HepG2 (cell line): ENCODE data around the gene AIP. TPM values are rescaled to one million over a fixed set of nuclear protein-coding genes. Genes with fewer than 3 reads are reported as not detected.

Experiments used
- FOXA1 ChIP-seq, 2 experiments: fragments of 450-650 bp in 1 of 2; sonication (generic) in 1 of 2; formaldehyde crosslinking in 1 of 2; IDR thresholded peaks; 2 replicates each; pipeline versions ENCODE4 v1.4.0 to v1.6.1; 2016 to 2020; ENCODE audit warnings: missing genetic modification reagents in 1 of 2
- GLMP ChIP-seq: sonication (generic); formaldehyde crosslinking; IDR thresholded peaks from 2 replicates; pipeline ENCODE4 v1.9.0; 2021; ENCODE audit warnings: missing genetic modification reagents, mild to moderate bottlenecking, borderline replicate concordance
- HOXA9 ChIP-seq: sonication (generic); formaldehyde crosslinking; IDR thresholded peaks from 2 replicates; pipeline ENCODE4 v1.8.1; 2022; ENCODE audit warnings: missing genetic modification reagents, mild to moderate bottlenecking, moderate library complexity, borderline replicate concordance
- RXRB ChIP-seq: IDR thresholded peaks from 2 replicates; pipeline ENCODE4 v1.6.1; 2016; ENCODE audit warnings: borderline replicate concordance, missing genetic modification reagents, missing compliant biosample characterization
- ZNF3 ChIP-seq: IDR thresholded peaks from 2 replicates; pipeline ENCODE4 v1.7.0; 2017; ENCODE audit warnings: inconsistent platforms
- ZNF775 ChIP-seq: sonication (generic); formaldehyde crosslinking; IDR thresholded peaks from 2 replicates; pipeline ENCODE4 v1.4.0; 2020; ENCODE audit warnings: missing genetic modification reagents, mild to moderate bottlenecking, moderate library complexity, borderline replicate concordance
- polyA plus RNA-seq, 8 experiments: library from polyadenylated mRNA; depleted of rRNA in 3 of 8; stranded (reverse) in 7 of 8; unstranded in 1 of 8; fragments of >200 nt; fragmentation: Illumina TruSeq in 4 of 8; extraction: Trizol in 4 of 8; gene quantifications; 2 replicates each; pipeline versions ENCODE4 v1.2.1 to v1.2.3, GENCODE V29; 2011 to 2016; ENCODE audit warnings: low read depth in 4 of 8, missing spikeins in 1 of 8, mixed read lengths in 1 of 8; ENCODE audit not compliant: insufficient read depth in 1 of 8
- total RNA-seq, 5 experiments: library from RNA; depleted of rRNA; stranded (reverse); fragments of >200 nt; fragmentation: Illumina TruSeq; extraction: Trizol; gene quantifications; 2 replicates each; pipeline ENCODE4 v1.2.3, GENCODE V29; 2016; ENCODE audit warnings: low read depth in 1 of 5
- TF ChIP-seq, protein P1 (sequence below): sonication (generic); formaldehyde crosslinking; IDR thresholded peaks from 2 replicates; pipeline ENCODE4 v1.9.0; 2021; ENCODE audit warnings: missing genetic modification reagents, borderline replicate concordance
- TF ChIP-seq, protein P2 (sequence below): sonication (generic); formaldehyde crosslinking; IDR thresholded peaks from 2 replicates; pipeline ENCODE4 v1.5.0; 2020; ENCODE audit warnings: mild to moderate bottlenecking, missing genetic modification reagents, borderline replicate concordance
- TF ChIP-seq, protein P3 (sequence below): sonication (generic); formaldehyde crosslinking; IDR thresholded peaks from one replicate; pipeline ENCODE4 v1.5.1; 2020; ENCODE audit warnings: mild to moderate bottlenecking, missing genetic modification reagents; ENCODE audit errors: not compliant biosample characterization
- TF ChIP-seq, protein P4 (sequence below), 2 experiments: sonication (generic) in 1 of 2; formaldehyde crosslinking in 1 of 2; IDR thresholded peaks; 2 replicates each; pipeline versions ENCODE4 v1.5.1 to v1.6.1; 2011 to 2020; ENCODE audit warnings: borderline replicate concordance in 1 of 2, low read depth in 1 of 2, low read length in 1 of 2, mild to moderate bottlenecking in 1 of 2, missing genetic modification reagents in 1 of 2, moderate library complexity in 1 of 2

Gene AIP
- total and polyA plus RNA-seq, 2 of the 13 experiments (the other 11 are each of a cell fraction or from before 2014, with no cell fraction given) = 51.8 to 110 TPM

- TF ChIP-seq, protein P1, sequence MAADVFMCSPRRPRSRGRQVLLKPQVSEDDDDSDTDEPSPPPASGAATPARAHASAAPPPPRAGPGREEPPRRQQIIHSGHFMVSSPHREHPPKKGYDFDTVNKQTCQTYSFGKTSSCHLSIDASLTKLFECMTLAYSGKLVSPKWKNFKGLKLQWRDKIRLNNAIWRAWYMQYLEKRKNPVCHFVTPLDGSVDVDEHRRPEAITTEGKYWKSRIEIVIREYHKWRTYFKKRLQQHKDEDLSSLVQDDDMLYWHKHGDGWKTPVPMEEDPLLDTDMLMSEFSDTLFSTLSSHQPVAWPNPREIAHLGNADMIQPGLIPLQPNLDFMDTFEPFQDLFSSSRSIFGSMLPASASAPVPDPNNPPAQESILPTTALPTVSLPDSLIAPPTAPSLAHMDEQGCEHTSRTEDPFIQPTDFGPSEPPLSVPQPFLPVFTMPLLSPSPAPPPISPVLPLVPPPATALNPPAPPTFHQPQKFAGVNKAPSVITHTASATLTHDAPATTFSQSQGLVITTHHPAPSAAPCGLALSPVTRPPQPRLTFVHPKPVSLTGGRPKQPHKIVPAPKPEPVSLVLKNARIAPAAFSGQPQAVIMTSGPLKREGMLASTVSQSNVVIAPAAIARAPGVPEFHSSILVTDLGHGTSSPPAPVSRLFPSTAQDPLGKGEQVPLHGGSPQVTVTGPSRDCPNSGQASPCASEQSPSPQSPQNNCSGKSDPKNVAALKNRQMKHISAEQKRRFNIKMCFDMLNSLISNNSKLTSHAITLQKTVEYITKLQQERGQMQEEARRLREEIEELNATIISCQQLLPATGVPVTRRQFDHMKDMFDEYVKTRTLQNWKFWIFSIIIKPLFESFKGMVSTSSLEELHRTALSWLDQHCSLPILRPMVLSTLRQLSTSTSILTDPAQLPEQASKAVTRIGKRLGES (CRISPR knock-in tag) = no peak
- TF ChIP-seq, protein P2, sequence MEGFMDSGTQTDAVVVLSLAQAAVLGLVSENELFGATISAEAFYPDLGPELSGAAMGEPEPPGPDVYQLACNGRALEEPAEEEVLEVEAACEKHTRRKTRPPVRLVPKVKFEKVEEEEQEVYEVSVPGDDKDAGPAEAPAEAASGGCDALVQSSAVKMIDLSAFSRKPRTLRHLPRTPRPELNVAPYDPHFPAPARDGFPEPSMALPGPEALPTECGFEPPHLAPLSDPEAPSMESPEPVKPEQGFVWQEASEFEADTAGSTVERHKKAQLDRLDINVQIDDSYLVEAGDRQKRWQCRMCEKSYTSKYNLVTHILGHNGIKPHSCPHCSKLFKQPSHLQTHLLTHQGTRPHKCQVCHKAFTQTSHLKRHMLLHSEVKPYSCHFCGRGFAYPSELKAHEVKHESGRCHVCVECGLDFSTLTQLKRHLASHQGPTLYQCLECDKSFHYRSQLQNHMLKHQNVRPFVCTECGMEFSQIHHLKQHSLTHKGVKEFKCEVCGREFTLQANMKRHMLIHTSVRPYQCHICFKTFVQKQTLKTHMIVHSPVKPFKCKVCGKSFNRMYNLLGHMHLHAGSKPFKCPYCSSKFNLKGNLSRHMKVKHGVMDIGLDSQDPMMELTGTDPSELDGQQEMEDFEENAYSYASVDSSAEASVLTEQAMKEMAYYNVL (CRISPR knock-in tag) = no peak; the same call in 1 of the 2 replicates
- TF ChIP-seq FOXA1 (IDR thresholded peaks at IDR 0.05) (no peak), FOXA1 (CRISPR knock-in tag; IDR thresholded peaks at IDR 0.05) (peak; percentile 75), RXRB (CRISPR knock-in tag) (no peak), ZNF775 (CRISPR knock-in tag) (no peak), GLMP (CRISPR knock-in tag) (no peak), ZNF3 (CRISPR knock-in tag) (no peak), HOXA9 (CRISPR knock-in tag) (no peak)
- TF ChIP-seq, protein P3, sequence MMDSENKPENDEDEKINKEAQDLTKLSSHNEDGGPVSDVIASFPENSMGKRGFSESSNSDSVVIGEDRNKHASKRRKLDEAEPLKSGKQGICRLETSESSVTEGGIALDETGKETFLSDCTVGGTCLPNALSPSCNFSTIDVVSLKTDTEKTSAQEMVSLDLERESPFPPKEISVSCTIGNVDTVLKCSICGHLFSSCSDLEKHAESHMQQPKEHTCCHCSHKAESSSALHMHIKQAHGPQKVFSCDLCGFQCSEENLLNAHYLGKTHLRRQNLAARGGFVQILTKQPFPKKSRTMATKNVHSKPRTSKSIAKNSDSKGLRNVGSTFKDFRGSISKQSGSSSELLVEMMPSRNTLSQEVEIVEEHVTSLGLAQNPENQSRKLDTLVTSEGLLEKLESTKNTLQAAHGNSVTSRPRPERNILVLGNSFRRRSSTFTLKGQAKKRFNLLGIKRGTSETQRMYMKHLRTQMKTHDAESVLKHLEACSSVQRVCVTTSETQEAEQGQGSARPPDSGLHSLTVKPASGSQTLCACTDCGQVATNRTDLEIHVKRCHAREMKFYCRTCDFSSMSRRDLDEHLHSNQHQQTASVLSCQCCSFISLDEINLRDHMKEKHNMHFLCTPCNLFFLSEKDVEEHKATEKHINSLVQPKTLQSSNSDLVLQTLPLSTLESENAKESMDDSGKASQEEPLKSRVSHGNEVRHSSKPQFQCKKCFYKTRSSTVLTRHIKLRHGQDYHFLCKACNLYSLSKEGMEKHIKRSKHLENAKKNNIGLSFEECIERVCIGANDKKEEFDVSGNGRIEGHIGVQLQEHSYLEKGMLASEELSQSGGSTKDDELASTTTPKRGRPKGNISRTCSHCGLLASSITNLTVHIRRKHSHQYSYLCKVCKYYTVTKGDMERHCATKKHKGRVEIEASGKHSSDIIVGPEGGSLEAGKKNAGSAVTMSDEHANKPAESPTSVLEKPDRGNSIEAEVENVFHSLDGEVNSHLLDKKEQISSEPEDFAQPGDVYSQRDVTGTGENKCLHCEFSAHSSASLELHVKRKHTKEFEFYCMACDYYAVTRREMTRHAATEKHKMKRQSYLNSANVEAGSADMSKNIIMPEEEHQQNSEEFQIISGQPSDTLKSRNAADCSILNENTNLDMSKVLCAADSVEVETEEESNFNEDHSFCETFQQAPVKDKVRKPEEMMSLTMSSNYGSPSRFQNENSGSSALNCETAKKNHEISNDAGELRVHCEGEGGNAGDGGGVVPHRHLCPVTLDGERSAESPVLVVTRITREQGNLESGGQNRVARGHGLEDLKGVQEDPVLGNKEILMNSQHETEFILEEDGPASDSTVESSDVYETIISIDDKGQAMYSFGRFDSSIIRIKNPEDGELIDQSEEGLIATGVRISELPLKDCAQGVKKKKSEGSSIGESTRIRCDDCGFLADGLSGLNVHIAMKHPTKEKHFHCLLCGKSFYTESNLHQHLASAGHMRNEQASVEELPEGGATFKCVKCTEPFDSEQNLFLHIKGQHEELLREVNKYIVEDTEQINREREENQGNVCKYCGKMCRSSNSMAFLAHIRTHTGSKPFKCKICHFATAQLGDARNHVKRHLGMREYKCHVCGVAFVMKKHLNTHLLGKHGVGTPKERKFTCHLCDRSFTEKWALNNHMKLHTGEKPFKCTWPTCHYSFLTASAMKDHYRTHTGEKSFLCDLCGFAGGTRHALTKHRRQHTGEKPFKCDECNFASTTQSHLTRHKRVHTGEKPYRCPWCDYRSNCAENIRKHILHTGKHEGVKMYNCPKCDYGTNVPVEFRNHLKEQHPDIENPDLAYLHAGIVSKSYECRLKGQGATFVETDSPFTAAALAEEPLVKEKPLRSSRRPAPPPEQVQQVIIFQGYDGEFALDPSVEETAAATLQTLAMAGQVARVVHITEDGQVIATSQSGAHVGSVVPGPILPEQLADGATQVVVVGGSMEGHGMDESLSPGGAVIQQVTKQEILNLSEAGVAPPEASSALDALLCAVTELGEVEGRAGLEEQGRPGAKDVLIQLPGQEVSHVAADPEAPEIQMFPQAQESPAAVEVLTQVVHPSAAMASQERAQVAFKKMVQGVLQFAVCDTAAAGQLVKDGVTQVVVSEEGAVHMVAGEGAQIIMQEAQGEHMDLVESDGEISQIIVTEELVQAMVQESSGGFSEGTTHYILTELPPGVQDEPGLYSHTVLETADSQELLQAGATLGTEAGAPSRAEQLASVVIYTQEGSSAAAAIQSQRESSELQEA (CRISPR knock-in tag) = peak; percentile 32
- TF ChIP-seq, protein P4, sequence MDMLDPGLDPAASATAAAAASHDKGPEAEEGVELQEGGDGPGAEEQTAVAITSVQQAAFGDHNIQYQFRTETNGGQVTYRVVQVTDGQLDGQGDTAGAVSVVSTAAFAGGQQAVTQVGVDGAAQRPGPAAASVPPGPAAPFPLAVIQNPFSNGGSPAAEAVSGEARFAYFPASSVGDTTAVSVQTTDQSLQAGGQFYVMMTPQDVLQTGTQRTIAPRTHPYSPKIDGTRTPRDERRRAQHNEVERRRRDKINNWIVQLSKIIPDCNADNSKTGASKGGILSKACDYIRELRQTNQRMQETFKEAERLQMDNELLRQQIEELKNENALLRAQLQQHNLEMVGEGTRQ (IDR thresholded peaks at IDR 0.05; ENCODE audit: low read depth, low read length) = no peak
- TF ChIP-seq, protein P4 (CRISPR knock-in tag; IDR thresholded peaks at IDR 0.05; ENCODE audit: borderline replicate concordance) = no peak
Measured at GRCh38 chr11:67507864-67508485, 25.1 kb downstream of the AIP start, which contains the start of gene CDK2AP2 (continued).
